GM23338 (cell line): ENCODE data around the gene ASB5. TPM values are rescaled to one million over a fixed set of nuclear protein-coding genes. Genes with fewer than 3 reads are reported as not detected.

ENCODE experiments used
- ATAC-seq: fragments of 200-7000 bp; cut with Tn5 transposase; 3 replicates; pipeline ENCODE4 v1.9.1; 2020
- DNase-seq: peaks from one replicate; pipeline ENCODE4 v3.0.0-alpha.2; 2015; ENCODE audit warnings: low spot score
- H2AFZ ChIP-seq: fragments of 200-600 bp; sonication (generic); 2 replicates; pipeline ENCODE4 v1.8.0; 2016; ENCODE audit warnings: antibody characterized with exemption, mild to moderate bottlenecking, moderate library complexity
- H3F3A ChIP-seq: fragments of 200-600 bp; sonication (generic); replicated peaks from 2 replicates; pipeline ENCODE4 v1.8.0; 2017; ENCODE audit warnings: antibody characterized with exemption, mixed run types, low read depth
- H3K27ac ChIP-seq: fragments of 200-600 bp; sonication (generic); 2 replicates; pipeline ENCODE4 v1.6.1; 2016; ENCODE audit warnings: low read depth
- H3K27me3 ChIP-seq: fragments of 200-600 bp; sonication (generic); 2 replicates; pipeline ENCODE4 v1.8.0; 2016; ENCODE audit warnings: mild to moderate bottlenecking, mixed run types, moderate library complexity; ENCODE audit not compliant: insufficient read depth
- H3K36me3 ChIP-seq: fragments of 200-600 bp; sonication (generic); 2 replicates; pipeline ENCODE4 v1.8.0; 2016; ENCODE audit warnings: mild to moderate bottlenecking; ENCODE audit not compliant: insufficient read depth
- H3K4me1 ChIP-seq: fragments of 200-600 bp; sonication (generic); 2 replicates; pipeline ENCODE4 v1.8.0; 2016; ENCODE audit warnings: mild to moderate bottlenecking, moderate library complexity; ENCODE audit not compliant: insufficient read depth
- H3K4me2 ChIP-seq: fragments of 200-600 bp; sonication (generic); 2 replicates; pipeline ENCODE4 v1.7.1; 2017; ENCODE audit warnings: mixed run types
- H3K4me3 ChIP-seq: fragments of 200-600 bp; sonication (generic); 2 replicates; pipeline ENCODE4 v1.6.1; 2016; ENCODE audit warnings: mixed run types
- H3K79me2 ChIP-seq: fragments of 200-600 bp; sonication (generic); replicated peaks from 2 replicates; pipeline ENCODE4 v1.8.0; 2017; ENCODE audit warnings: mild to moderate bottlenecking; ENCODE audit not compliant: insufficient read depth
- H3K9me2 ChIP-seq: fragments of 200-600 bp; sonication (generic); 2 replicates; pipeline ENCODE4 v1.8.0; 2017; ENCODE audit not compliant: insufficient read depth
- H4K20me1 ChIP-seq: fragments of 200-600 bp; sonication (generic); replicated peaks from 2 replicates; pipeline ENCODE4 v1.8.0; 2017; ENCODE audit warnings: mild to moderate bottlenecking; ENCODE audit not compliant: insufficient read depth
- H3K27ac Mint-ChIP-seq: 2 replicates; pipeline ENCODE4 v1.8.0; 2020; ENCODE audit warnings: inconsistent platforms, mild to moderate bottlenecking, moderate library complexity, mixed read lengths
- H3K27me3 Mint-ChIP-seq: 3 replicates; pipeline ENCODE4 v1.8.0; 2022; ENCODE audit warnings: low read depth, mild to moderate bottlenecking, moderate library complexity, mixed read lengths, inconsistent platforms; ENCODE audit not compliant: insufficient read depth, poor library complexity
- H3K36me3 Mint-ChIP-seq: 3 replicates; pipeline ENCODE4 v1.8.0; 2021; ENCODE audit warnings: low read depth, mild to moderate bottlenecking, inconsistent platforms, moderate library complexity, mixed read lengths
- H3K4me1 Mint-ChIP-seq: 3 replicates; pipeline ENCODE4 v1.8.0; 2020; ENCODE audit warnings: mild to moderate bottlenecking, inconsistent platforms, mixed read lengths
- H3K4me3 Mint-ChIP-seq: 3 replicates; pipeline ENCODE4 v1.8.0; 2021; ENCODE audit warnings: moderate library complexity, mild to moderate bottlenecking, inconsistent platforms, mixed read lengths
- H3K9me3 Mint-ChIP-seq: 3 replicates; pipeline ENCODE4 v1.8.0; 2020; ENCODE audit warnings: moderate library complexity, mild to moderate bottlenecking, inconsistent platforms, mixed read lengths
- CREB1 ChIP-seq: fragments of 250-450 bp; sonication (Bioruptor Pico); IDR thresholded peaks from 2 replicates; pipeline ENCODE4 v1.5.0; 2020; ENCODE audit warnings: low read depth, mild to moderate bottlenecking, moderate library complexity
- CTCF ChIP-seq, 2 experiments: fragments of 200-600 bp in 1 of 2; sonication (generic) in 1 of 2; conservative IDR thresholded peaks; 2 replicates each; pipeline versions ENCODE4 v1.5.1 to v1.6.1; 2016 to 2017; ENCODE audit warnings: antibody characterized with exemption in 2 of 2, low read depth in 2 of 2, mild to moderate bottlenecking in 2 of 2, moderate library complexity in 1 of 2
- EZH2phosphoT487 ChIP-seq: fragments of 200-600 bp; sonication (generic); IDR thresholded peaks from one replicate; pipeline ENCODE4 v1.8.1; 2018; ENCODE audit warnings: antibody characterized with exemption; ENCODE audit not compliant: unreplicated experiment
- JUNB ChIP-seq: IDR thresholded peaks from one replicate; pipeline ENCODE4 v1.6.1; 2016; ENCODE audit warnings: antibody characterized with exemption; ENCODE audit not compliant: unreplicated experiment
- NANOG ChIP-seq: IDR thresholded peaks from 2 replicates; pipeline ENCODE4 v1.6.1; 2016; ENCODE audit warnings: antibody characterized with exemption, borderline replicate concordance
- POLR2AphosphoS5 ChIP-seq: IDR thresholded peaks from 2 replicates; pipeline ENCODE4 v1.6.1; 2016; ENCODE audit warnings: antibody characterized with exemption, low read depth
- REST ChIP-seq: IDR thresholded peaks from one replicate; pipeline ENCODE4 v1.6.1; 2018; ENCODE audit warnings: antibody characterized with exemption; ENCODE audit not compliant: unreplicated experiment
- STAT1 ChIP-seq: IDR thresholded peaks from one replicate; pipeline ENCODE4 v1.6.1; 2016; ENCODE audit warnings: antibody characterized with exemption; ENCODE audit not compliant: unreplicated experiment
- ZNF114 ChIP-seq: fragments of 250-450 bp; sonication (Bioruptor Pico); IDR thresholded peaks from 2 replicates; pipeline ENCODE4 v1.5.0; 2020; ENCODE audit warnings: mild to moderate bottlenecking, moderate library complexity
- ZNF331 ChIP-seq: fragments of 250-450 bp; sonication (Bioruptor Pico); IDR thresholded peaks from 2 replicates; pipeline ENCODE4 v1.5.0; 2020; ENCODE audit warnings: low read depth, mild to moderate bottlenecking, moderate library complexity
- ZNF462 ChIP-seq: fragments of 250-450 bp; sonication (Bioruptor Pico); IDR thresholded peaks from 2 replicates; pipeline ENCODE4 v1.5.0; 2020; ENCODE audit warnings: mild to moderate bottlenecking, moderate library complexity
- polyA plus RNA-seq: library from polyadenylated mRNA; unstranded; fragments of >200 nt; fragmentation: Nextera tagmentation; extraction: Ambion mirVana; gene quantifications from 2 replicates; pipeline ENCODE4 v1.2.1, GENCODE V29; 2016
- total RNA-seq: library from RNA; depleted of rRNA; stranded (reverse); fragments of >200 nt; shearing (Covaris generic); gene quantifications from 2 replicates; pipeline ENCODE4 v1.2.3, GENCODE V29; 2014

Gene ASB5
- total and polyA plus RNA-seq, 2 experiments from 2014 or later: not detected

- TF ChIP-seq ZNF462 (CRISPR knock-in tag) (no peak), POLR2AphosphoS5 (no peak), CREB1 (no peak)
Observed at GRCh38 chr4:176274441-176274840, 5.4 kb upstream of the ASB5 start (continued).

GRCh38 chr4:176273736-176274135 lies 4.7 kb upstream of the ASB5 start:
- DNase-seq (no peak), ATAC-seq (no peak)
- Histone ChIP-seq H3K36me3 (no peaks in the 10 kb centered on the region), H3K27ac (no peak overlapping the region), H3K4me2 (no peak overlapping the region), H3K9me2 (no peaks in the 10 kb centered on the region), H2AFZ (no peak overlapping the region), H3K4me1 (no peaks in the 10 kb centered on the region), H4K20me1 (no peaks in the 10 kb centered on the region), H3K4me3 (no peak overlapping the region), H3F3A (no peaks in the 10 kb centered on the region), H3K27me3 (no peaks in the 10 kb centered on the region), H3K79me2 (no peaks in the 10 kb centered on the region)
- Mint-ChIP-seq H3K4me1 (peaks cover 7% of the 10 kb centered on the region), H3K27ac (no peak overlapping the region), H3K36me3 (no peaks in the 10 kb centered on the region), H3K27me3 (no peaks in the 10 kb centered on the region), H3K4me3 (no peak overlapping the region), H3K9me3 (no peaks in the 10 kb centered on the region)
- TF ChIP-seq CTCF (conservative IDR thresholded peaks at IDR 0.05; ENCODE audit: low read depth in 2 of 2) (no peak), POLR2AphosphoS5 (no peak), JUNB (no peak), ZNF114 (CRISPR knock-in tag) (no peak), REST (no peak), ZNF331 (CRISPR knock-in tag) (no peak), CREB1 (no peak), NANOG (no peak), STAT1 (no peak), EZH2phosphoT487 (no peak)
